ENCODE measurements around the gene MOGAT2.

Gene MOGAT2

DNA sequence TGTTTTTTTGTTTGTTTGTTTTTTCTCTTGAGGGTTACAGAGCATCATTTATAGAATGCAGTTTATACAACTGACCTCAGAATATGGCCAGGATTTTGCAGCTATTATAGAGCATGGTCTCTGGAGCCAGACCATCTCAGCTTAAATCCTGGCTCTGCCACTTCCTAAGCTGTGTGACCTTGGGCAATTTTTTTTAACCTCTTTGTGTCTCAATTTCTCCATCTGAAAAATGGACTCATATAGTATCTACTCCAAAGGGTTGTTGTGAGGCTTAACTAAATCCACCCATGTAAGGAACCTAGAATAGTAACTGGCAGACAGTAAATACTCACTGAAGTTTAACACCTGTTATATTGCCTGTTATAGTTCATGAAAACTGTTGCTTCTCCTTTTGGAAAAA, 42.6 kb downstream of the MOGAT2 start:
- no peak for DNase-seq

DNA sequence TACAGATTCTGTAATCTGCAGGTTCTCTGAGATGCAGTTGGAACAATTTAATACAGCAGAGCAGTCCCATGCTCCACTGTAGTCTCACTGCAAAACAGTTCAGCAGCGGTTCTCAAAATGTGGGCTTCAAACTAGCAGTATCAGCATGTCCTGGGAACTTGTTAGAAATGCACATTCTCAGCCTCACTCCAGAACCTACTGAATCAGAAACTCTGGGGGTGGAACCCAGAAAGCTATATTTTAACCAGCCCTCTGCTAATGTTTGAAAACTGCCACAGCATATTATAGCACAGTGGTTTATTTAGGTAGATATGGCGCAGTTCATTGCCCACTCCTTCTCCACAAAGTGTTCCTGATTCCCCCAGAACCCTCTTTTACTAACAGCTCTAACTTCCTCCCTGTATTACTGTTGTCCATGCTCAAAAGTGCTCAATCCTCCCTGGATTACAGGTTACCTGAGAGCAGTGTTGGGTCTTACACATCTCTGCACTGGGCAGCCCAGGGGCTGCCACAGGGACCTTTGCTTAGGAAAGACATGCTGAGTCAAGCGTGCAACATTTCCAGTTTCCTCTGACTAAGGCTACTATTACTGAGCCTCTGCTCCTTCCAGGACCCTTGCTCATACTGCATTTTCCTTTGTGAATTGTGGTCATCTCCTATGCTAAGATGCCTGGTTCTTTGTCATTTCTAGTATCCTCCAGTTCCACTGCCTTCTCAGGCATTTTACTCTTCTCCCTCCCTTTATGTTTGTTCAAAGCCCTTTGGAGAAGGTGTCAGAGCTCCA, 43.3 kb downstream of the MOGAT2 start:
- no peak for DNase-seq

DNA sequence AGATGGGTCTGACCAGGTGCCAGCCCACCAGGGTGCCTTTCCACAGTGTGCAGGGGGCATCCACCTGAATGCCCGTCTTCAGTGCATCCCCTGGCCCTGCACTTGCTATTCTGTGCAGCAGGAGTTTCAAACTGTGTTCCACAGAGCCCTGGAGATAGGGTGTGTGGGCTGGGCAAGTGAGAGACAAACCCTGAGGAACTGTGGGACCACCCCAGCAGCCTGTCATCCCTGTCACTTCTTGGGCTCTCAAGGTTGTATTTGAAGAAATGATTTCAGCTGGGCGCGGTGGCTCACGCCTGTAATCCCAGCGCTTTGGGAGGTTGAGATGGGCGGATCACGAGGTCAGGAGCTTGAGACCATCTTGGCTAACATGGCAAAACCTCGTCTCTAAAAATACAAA, 44.5 kb downstream of the MOGAT2 start:
- no peak for DNase-seq

DNA sequence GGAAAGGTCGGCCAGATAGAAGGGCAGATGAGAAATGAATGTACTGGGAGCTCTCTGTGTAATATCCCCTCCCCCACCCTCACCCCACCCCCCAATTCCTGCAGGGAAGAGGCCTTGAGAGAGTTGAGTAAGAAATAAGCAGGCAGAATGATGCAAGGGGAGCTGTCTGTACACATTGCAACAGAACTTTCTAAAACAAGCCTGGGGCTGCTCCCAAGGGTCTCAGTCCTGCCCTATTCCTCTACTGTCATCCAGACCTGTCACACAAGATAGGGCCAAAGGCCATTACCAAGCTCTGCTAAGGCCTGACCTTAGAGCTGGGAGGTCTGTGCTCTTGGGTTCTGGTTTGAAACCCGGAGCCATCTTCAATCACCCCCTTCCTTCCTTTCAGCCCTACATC, 45.2 kb downstream of the MOGAT2 start:
- no peak for DNase-seq

DNA sequence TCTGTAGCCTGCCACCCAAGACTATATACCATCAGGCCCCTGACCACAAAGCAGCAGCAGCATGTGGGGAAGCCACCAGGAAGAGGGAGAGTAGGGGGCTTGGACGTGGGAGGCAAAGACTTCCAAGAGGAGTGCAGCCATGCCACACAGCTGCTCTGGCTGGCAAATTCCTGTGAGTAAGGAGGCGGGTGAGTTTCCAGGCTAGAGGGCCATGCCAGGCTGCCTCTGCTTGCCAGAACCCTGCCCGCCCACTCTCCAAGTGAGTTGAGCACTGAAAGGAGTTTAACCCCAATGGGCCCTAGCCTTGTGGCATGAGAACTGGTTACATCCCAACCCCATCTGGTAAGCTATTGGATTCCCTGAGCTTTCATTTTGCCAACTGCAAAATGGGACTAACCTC, 46.2 kb downstream of the MOGAT2 start:
- no peak for DNase-seq

DNA sequence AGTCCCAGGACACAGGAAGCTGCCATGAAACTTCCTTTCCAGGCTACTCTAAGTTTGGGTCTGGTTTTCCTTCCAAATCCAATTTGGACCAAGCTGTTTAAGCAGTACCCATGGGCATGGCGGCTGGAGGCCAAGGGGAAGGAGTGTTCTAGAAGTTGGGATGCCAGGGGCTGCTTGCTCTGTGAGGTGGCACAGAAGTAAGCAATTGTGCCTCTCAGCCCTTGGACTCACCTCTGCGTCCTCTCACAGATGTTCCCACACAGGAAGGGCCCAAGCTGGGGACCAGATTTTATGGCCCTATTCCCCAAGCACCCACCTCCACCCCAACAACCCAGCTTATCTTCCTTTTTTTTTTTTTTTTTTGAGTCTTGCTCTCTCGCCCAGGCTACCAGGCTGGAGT, 47.5 kb downstream of the MOGAT2 start:
- no peak for DNase-seq

DNA sequence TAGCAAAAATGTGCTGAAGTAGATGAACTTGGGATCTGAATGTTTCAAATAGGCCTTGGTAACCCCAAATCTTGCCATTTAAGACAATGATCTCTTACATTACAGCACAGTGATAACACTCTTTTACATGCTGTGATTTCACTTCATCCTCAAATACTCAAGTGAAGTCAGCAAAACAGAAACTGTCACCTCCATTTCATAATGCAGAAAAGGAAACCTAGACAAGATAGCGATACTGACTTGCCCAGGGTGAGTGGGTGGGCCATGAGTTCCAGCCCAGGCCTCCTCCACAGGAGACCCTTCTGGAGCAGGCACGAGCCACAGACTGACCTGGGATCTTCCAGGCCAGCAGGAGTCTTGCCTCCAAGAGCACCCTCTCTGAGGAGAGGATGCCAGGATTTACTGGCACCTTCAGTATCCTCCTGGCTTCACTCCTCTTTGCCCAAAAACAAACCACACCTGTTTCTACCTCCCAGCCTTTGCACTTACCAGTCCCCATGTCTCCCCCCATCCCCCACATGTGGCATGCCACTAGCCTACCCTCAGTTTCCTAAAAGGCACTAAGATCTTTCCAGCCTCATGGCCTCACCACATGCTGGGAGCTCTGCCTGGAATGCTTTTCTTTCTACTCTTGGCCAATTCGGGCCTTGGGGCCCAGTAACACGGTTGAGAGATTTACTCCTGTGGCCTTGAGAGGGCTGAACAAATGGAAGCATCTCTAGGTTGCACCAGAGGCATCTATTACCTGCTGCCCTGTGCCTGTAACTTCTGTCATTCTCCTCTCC, 49.0 kb downstream of the MOGAT2 start:
- no peak for DNase-seq

DNA sequence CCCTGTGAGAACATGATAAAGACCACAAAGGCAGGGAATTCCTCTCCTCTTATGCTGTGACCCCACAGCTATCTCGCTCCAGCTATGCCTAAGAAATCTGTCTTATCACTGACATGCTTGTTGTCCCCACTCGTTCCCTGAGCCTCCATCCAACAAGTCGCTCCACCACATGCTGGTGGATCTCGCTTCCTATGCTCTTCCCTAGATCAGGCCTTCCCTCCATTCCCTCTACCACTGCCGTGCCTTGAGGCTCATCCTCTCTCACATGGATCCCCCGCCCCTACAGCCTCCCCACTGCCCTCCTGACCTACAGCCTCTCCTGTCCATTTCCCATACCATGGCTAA, 49.6 kb downstream of the MOGAT2 start:
- no peak for DNase-seq

DNA sequence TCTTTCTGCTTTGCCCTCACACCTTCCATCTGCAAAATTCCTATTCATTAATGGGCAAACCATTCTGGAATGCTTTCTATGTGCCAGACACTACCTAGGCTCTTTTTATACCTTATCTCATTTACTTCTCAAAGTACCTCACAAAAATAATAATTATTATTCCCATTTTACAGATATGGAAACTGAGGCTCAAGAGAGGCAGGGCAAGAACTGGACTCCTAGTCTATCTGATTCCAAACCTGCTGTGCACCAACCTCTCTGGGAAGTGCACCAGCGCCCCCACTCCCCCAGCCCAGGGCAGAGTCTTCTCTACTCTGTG, 50.1 kb downstream of the MOGAT2 start:
- no peak for DNase-seq

DNA sequence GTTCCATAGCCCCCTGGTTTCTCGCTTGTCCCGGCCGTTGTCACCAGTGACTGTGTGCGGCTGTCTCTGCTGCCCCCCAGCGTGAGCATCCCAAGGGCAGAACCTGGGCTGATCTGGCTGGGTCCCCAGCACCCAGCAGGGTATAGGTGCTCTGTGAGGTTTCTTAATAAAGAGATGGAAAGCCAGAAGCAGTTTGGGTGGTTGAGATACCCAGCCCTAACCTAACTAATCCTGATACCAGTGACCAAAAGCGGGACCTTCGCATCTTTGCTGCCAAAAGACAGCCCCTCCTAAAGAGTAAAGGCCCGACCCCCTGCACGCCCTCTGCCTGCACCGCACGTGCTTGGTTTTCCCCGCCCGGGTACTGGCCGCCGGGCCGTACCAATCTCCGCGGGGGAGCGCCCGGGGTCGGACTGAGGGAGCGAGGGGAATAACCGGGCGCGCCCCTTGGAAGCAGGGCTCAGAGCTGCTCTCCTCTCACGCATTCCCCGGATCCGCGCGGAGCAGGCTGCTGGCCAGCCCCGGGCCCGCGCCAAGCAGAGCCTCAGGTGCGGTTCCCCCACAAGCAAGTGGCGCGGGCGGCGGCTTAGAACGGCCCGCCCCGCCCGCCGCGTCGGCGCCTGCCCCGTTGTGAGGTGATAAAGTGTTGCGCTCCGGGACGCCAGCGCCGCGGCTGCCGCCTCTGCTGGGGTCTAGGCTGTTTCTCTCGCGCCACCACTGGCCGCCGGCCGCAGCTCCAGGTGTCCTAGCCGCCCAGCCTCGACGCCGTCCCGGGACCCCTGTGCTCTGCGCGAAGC, 50.7 kb downstream of the MOGAT2 start, which contains the start of gene DGAT2:
DGAT2 (plus strand) TSS at position 667 of the 797 bp plus-strand sequence. CDS start 214 bp downstream, outside the sequence.
- DNase-seq: peak; percentile 76

DNA sequence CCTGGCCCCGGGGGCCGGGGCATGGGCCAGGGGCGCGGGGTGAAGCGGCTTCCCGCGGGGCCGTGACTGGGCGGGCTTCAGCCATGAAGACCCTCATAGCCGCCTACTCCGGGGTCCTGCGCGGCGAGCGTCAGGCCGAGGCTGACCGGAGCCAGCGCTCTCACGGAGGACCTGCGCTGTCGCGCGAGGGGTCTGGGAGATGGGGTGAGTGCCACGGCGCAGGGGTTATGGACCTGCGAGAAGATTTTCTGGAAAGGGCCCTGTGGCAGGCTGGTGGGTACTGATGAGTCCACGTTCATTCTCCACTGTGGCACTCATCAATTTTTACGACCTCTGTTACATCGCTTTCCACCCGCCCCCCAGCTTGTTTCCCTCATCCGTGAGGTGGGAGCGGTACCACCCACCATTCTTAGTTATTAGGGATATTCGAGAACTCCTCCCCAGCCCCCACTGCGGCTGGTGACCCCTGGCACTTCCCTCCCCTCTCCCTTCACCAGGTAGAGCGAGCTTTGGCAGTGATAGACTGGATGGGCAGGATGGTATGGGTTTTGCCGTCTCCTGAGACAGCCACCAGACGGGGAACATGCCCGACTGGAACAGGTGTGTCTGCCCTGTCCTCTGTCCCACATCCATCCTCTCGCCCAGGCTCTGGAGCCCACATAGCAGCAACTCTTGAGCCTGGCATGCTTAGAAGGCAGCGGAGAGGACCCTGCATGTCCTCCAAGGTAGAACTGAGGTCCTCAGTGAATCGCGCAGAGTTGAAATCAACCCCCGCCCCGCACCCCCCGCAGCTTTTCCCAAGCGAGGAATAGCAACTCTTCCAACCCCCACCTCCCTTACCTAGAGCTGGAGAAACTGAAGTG, 51.5 kb downstream of the MOGAT2 start:
- DNase-seq: no peak

DNA sequence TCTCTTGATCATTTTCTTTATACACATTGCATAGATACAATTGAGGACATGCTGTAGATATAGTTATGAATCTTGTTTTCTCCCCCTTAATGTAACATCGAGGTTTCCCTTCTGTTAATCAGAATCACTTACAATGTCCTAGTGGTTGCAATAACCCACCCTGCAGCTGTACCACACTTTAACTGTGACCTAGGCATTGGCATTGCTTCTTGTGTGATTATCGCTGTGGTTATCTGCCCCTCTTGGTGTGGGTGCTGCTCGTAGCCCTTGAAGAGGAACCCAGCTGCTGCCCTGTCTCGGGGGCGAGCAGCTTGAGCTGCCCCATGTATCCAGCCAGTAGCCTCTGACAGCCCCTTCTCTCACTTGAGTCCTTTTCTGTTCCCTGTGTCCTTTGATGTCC, 52.5 kb downstream of the MOGAT2 start:
- no peak for DNase-seq

DNA sequence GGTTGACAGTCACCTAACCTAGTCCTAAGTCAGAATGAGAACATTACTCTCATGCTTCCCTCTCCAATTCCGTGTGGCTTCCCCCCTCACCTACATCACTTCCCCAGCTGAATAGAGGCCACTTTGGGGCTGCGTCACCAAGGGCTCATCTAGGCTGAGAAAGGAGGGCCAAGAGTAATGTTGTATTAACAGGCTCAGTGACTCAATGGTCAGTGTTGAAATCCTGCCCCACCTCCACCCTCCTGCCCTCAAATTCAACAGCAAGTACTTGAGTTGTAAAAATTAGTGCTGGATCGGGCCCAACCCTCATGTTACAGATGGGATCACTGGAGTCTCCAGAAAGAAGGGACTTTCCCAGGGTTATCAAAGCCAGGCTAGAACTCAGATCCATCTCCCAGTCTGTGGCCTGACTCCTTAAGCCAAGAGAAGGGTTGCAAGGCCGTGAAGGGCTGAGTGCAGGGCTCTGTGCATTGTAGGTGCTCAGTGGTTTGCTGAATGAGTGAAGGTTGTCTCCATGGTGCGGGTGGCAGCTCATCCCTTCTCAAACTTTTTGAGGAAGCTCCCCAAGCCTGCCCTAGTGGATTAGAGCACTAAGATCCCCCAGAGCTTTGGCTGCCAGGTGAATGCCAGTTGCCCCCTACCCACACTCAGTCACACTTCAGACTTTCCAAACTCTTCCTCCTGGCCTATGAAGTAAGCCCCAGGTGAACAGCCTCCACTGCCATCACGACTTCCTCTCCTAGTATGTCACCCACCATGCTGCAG, 54.2 kb downstream of the MOGAT2 start:
- DNase-seq: no peak

DNA sequence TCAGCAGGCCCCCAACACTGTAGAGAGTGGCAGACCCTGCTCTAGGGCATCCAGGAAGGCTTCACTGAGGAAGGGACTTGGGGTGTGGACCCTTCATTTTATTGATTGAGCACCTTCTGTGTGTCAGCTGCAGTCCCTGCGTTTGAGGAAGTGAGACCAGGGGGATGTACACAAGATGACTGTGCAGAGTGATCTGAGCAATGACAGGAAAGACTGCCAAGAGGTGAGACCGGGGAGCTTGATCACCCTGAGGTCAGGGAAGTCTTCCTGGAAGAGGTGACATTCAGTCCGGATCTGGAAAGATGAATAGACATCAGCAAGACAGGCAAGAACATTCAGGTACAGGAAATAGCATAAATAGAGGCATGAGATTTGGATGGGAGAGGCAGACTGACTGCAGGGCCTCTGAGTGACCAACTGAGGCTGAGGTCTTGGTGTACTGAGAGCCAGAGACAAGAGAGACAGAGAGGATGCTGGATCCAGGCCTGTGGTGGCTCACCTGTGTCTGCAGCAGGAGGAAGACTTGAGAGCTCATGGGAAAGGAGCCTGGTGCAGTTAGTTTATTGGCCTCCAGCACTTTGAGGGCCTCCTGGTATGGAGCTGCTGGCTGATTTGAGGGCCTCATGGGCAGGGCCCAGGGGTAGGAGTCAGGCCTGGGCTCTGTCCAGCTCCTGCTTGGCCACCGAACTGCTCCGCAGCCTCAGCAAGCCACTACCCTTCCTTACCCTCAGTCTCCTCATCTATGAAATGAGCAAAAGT, 56.1 kb downstream of the MOGAT2 start:
- DNase-seq: no peak

DNA sequence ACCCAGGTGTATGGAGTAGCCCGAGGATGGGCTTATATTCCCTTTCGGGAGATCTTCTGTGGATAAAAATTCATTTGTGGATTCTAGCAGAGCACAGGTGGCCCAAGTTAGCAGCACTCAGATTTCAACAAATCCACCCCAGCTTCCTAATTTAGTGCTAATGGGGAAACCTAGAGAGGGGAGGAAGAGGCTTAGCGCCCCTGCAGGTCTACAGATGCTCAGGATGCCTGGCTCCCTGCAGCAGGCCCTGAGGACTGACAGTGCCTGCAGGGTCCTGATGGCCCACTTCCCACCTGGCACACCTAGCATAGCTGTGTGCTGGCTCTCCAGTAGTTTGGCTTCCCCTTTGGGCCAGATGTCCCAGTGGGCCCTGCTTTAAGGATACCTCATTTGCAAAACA, 57.4 kb downstream of the MOGAT2 start:
- no peak for DNase-seq

DNA sequence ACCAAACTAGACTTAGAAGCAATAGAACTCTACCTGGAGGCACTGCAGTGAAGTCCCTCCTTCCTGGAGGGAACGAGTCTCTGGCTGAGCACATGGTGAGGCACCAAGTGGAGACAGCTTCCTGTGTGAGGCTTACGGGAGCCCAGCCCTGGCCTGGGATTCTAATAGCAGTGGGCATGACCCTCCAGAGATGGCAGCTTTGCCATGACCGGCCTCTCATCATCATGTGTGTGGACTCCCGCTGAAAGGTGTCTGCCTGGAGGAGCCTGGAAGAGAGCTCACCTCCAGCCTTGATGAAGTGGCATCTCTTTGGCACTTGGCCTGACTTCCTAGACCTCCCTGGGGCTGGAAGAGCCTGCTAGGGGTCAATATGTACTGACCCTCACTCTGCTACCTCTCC, 58.9 kb downstream of the MOGAT2 start:
- DNase-seq: no peak

DNA sequence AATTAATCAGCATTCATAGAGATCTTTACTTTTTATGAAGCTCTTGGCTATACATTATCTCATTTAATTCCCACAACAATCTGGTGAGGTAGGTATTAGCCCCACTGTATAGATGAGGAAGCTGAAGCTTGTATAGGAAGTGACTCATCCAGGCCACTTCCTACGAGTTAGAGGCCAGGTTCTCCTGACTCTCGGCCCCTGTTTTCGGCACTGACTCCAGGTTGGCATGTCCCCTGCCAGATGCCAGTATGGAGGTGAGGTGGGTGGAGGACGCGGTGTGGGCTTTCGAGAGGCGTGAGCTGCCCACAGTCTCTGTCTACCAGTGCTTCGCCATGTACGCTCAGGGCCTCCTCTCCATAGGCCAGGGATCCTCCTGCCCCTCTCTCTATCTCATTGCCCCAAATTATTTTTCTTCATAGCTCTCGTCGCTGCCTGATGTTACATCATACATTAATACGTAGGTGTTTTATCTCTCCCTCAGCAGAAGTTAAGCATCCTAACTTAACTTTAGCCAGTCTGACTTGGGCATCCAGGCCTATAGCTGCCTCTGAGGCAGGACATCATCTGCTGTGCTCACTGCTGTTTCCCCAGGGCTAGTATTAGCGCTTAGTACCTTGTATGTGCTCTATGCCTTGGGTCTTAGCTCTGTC, 59.9 kb downstream of the MOGAT2 start:
- no peak for DNase-seq

DNA sequence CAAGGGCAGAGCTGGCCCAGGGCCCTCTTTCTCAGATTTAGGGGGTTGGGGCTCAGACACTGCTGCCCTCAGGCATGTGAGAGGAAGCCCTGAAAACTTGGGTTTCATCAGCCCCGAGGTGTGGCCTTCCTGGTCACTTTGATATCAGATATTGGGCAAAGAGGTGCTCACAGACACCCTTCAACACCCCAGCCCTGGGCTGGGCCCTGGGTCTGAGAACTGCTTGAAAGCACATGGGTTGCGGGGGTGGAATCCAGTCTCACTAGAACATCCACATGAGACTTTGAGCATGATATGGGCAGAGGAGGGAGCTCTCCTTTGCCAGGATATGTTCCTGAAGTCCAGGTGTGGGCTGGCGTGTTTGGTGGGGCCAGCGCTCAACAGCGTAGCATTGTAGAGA, 61.3 kb downstream of the MOGAT2 start:
- DNase-seq: no peak

DNA sequence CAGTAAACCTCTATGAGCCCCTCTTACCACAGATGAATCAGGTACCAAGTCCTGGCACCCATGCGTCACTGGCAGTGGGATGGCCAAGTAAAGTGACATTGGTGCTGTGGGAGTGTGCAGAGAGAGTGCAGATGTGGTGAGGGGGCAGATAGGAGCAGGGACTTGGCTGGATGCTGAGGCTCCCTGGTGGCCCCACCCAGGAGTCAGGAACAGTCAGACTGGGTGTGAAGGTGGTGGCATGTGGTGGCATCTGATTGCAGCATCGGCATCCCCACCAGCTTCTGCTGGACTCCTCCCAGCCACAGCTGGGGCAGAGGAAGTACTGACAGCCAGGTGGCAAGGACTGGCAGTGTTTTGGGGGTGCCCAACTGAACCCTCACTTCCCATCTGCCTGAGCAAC, 62.3 kb downstream of the MOGAT2 start:
- DNase-seq: no peak

DNA sequence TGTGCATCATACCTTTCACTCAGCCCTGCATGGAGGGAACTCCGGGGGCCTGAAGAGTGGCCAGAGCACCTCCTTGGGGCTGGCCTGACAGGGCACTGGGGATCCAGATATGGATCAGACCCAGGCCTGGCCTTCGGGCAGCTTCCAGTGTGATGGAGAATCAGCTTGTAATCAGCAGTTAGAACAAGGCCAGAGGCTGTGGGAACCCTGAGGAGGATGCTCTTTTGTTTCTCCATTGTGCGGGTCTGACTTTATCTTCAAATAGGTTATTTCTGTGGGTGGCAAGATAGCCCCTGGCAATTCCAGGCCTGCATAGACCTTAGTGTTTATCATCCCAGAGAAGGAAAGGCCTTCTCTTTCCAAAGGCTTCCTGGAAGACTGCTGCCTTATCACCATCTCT, 63.2 kb downstream of the MOGAT2 start:
- DNase-seq: no peak

DNA sequence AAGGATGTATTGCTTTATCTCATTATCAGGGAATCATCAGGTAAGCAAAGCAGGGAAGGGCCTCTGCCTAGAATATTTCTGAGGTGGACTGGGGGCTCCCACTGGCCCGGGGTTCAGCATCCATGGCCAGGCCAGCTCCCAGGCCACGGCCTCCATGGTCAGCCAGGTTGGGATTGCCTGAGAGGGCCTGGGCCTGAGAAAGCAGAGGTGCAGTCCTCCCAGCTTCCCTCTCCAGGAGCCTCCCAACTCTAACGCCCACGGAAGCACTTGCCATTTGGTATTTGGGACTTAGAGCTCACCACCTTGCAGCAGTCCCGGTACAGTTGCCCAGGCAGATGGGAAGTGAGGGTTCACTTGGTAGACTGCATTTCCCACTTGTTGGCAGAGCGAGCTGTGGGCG, 63.7 kb downstream of the MOGAT2 start:
- DNase-seq: no peak

Data from NCI-H1417 treated with DMSO at 0.1 percent for 48 hours (cell line).